GM12872 (cell line): ENCODE measurements around the gene C2orf76.

ENCODE experiments used
- TF ChIP-seq, protein P1 (sequence below): IDR thresholded peaks from 3 replicates; pipeline ENCODE4 v1.5.1; 2011; ENCODE audit warnings: low read depth, mild to moderate bottlenecking, low read length, moderate library complexity; ENCODE audit not compliant: insufficient read depth

Gene C2orf76

GRCh38 chr2:119326938-119327337 is 39.7 kb downstream of the C2orf76 start:
- TF ChIP-seq, protein P1, sequence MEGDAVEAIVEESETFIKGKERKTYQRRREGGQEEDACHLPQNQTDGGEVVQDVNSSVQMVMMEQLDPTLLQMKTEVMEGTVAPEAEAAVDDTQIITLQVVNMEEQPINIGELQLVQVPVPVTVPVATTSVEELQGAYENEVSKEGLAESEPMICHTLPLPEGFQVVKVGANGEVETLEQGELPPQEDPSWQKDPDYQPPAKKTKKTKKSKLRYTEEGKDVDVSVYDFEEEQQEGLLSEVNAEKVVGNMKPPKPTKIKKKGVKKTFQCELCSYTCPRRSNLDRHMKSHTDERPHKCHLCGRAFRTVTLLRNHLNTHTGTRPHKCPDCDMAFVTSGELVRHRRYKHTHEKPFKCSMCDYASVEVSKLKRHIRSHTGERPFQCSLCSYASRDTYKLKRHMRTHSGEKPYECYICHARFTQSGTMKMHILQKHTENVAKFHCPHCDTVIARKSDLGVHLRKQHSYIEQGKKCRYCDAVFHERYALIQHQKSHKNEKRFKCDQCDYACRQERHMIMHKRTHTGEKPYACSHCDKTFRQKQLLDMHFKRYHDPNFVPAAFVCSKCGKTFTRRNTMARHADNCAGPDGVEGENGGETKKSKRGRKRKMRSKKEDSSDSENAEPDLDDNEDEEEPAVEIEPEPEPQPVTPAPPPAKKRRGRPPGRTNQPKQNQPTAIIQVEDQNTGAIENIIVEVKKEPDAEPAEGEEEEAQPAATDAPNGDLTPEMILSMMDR: no peak

DNA sequence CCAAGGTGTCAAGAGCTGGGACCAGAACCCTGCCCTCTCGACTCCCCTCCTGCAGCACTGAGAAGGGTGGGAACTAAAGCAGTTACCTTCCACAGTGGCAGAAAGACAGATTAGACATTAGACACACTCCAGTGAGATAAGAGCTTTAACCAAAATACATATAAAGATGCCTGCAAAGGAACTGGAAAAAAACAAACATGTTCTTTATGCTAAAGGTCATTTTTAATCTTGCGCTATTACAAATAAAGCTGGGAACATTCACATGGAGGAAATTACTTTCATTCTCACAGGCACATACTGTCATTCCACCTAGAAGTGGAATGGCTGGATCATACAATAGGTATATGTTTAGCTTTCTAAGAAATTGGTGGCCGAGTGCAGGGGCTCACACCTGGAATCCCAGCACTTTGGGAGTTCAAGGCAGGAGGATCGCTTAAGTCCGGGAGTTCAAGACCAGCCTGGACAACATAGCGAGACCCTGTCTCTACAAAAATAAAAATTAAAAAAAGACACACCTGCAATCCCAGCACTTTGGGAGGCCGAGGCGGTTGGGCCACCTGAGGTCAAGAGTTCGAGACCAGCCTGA is 41.9 kb downstream of the C2orf76 start:
- TF ChIP-seq, protein P1: no peak

GRCh38 chr2:119323459-119323858 is 43.2 kb downstream of the C2orf76 start:
- TF ChIP-seq, protein P1: no peak

DNA sequence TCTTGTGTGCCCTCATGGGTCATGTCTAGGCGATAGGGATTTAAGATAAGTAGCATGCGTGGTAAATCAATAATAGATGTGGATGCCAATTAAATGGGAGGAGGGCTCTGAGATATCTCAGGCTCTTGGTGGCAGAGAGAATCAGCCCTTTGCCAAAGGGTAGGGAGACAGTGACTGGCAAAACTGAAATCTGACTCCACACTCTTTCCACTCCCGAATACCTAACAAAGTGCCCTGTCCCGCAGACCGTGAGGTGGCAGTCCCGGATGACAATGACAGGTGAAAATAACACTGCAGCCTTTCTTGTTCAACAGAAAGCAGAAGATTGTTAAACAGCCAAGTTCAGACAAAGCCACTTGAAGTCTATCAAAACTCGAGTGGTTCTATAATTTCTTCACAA is 47.0 kb downstream of the C2orf76 start:
- TF ChIP-seq, protein P1: no peak

DNA sequence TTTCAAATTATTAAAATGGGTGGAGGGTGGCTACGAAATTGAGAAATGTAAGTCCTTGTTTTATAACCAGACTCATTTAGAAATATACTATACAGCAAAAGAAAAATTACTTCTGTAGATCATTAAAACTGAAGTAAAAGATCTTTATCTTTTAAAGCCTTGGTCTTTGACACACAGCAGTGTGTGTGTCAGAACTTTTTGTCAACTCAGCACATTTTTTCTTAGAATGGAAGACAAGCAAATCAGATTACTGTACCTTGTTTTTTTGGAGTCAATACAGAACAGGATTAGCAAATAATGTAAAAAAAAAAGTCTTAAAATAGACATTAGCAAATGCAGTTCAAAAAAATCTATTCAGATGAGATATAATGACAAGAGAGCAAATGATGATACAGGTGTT is 49.1 kb downstream of the C2orf76 start:
- TF ChIP-seq, protein P1: no peak

DNA sequence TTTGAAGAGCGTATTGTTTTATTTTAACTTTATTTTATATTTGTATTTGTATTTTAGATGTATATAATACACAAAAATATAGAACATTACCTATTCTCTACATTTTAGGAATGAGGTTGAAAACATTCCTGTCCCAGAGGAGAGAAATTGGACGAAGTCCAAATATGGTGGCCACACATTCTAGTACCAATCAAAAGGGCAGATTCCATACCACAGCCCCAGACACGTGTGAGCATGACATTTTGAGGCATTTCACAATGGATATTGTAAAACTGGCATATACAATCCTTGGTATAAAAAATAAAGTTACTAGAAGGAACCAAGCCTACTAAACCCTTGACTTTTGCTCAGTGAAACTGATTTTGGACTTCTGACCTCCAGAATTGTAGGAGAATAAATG is 50.6 kb downstream of the C2orf76 start:
- TF ChIP-seq, protein P1: no peak

DNA sequence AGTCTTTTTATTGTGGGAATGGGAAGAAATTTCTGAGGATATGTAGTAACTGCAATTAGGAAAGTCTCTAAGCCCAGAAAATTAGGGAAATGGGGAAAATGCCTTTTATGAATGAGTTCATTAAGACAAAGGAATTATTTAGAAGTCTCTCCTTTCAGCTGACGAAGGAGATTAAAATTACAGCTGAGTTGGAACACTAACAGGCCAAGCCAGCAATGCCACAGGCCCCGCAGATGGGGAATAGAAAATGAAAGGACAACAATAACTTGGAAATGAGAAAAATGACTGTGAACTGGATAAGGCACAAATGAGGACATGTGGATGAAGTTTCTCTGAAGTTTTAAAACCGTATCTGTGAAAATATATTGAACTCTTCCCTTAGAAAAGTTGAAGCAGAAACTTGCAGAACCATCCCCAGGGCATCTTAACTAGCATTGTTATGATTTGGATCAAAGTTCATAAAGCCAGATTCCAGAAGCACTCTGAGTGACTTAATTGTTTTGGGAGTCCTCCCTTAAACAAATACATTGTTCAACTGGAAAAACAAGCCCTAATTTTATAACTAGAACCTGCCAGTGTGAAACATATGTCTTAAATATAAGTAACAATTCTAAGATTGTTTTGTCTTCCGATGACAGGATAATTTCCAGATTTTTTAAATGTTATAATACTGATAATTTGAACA is 51.3 kb downstream of the C2orf76 start:
- TF ChIP-seq, protein P1: no peak
